SK-N-DZ (cell line): ENCODE measurements around the gene FOXD4L3. TPM values are rescaled to one million over a fixed set of nuclear protein-coding genes. Genes with fewer than 3 reads are reported as not detected.
"Not testable (repeated sequence)": the region's sequence is repeated elsewhere in the genome, so short reads cannot be mapped to it uniquely, and the experiment has no call there.

Experiments
- DNase-seq: peaks from one replicate; pipeline ENCODE4 v3.0.0-alpha.2; 2015; ENCODE audit warnings: low spot score
- polyA plus RNA-seq, 2 experiments: library from polyadenylated mRNA; depleted of rRNA; stranded (reverse); fragments of >200 nt; gene quantifications; 2 replicates each; pipeline ENCODE4 v1.2.3, GENCODE V29; 2014

Gene FOXD4L3
- 0.10 and 0.23 TPM in 2 replicates for polyA plus RNA-seq (2014; cell fraction: cytosol; rRNA removed)
- polyA plus RNA-seq (2014; cell fraction: nucleus; rRNA removed): not detected in 2 replicates

- DNase-seq: not testable (repeated sequence)
Measured at GRCh38 chr9:68302567-68302966, at the start of gene FOXD4L3. Gene FOXD4L3, plus strand, starts transcription at chr9:68302867. Its CDS starts 85 bp downstream, at chr9:68302952.

GRCh38 chr9:68281041-68281440, 21.6 kb upstream of the FOXD4L3 start:
- not testable (repeated sequence) for DNase-seq

- DNase-seq: not testable (repeated sequence)
Measured at GRCh38 chr9:68303771-68304170, 1.1 kb downstream of the FOXD4L3 start.

GRCh38 chr9:68304212-68304611, 1.5 kb downstream of the FOXD4L3 start:
- not testable (repeated sequence) for DNase-seq

GRCh38 chr9:68304777-68305176, 2.1 kb downstream of the FOXD4L3 start:
- DNase-seq: not testable (repeated sequence)

GRCh38 chr9:68305680-68306285, 3.1 kb downstream of the FOXD4L3 start:
- not testable (repeated sequence) for DNase-seq

GRCh38 chr9:68306391-68306964, 3.8 kb downstream of the FOXD4L3 start:
- not testable (repeated sequence) for DNase-seq

GRCh38 chr9:68307127-68307526, 4.5 kb downstream of the FOXD4L3 start:
- not testable (repeated sequence) for DNase-seq

- DNase-seq: not testable (repeated sequence)
Measured at GRCh38 chr9:68307654-68308053, 5.0 kb downstream of the FOXD4L3 start.

GRCh38 chr9:68311208-68311607, 8.5 kb downstream of the FOXD4L3 start:
- not testable (repeated sequence) for DNase-seq

GRCh38 chr9:68318209-68318608, 15.5 kb downstream of the FOXD4L3 start:
- DNase-seq: not testable (repeated sequence)

- not testable (repeated sequence) for DNase-seq
Measured at GRCh38 chr9:68323749-68324148, 21.1 kb downstream of the FOXD4L3 start.

GRCh38 chr9:68324518-68324917, 21.9 kb downstream of the FOXD4L3 start:
- not testable (repeated sequence) for DNase-seq

- DNase-seq: not testable (repeated sequence)
Measured at GRCh38 chr9:68329106-68329505, 26.4 kb downstream of the FOXD4L3 start.

- DNase-seq: not testable (repeated sequence)
Measured at GRCh38 chr9:68330531-68331173, 28.0 kb downstream of the FOXD4L3 start.

GRCh38 chr9:68332122-68332521, 29.5 kb downstream of the FOXD4L3 start:
- not testable (repeated sequence) for DNase-seq

GRCh38 chr9:68335935-68336334, 33.3 kb downstream of the FOXD4L3 start:
- not testable (repeated sequence) for DNase-seq

- not testable (repeated sequence) for DNase-seq
Measured at GRCh38 chr9:68336639-68337339, 34.1 kb downstream of the FOXD4L3 start.

GRCh38 chr9:68338000-68338399, 35.3 kb downstream of the FOXD4L3 start:
- not testable (repeated sequence) for DNase-seq

GRCh38 chr9:68342265-68343025, 39.8 kb downstream of the FOXD4L3 start:
- DNase-seq: not testable (repeated sequence)

- DNase-seq: not testable (repeated sequence)
Measured at GRCh38 chr9:68343242-68343641, 40.6 kb downstream of the FOXD4L3 start.
